Measurements from ENCODE around the gene SIK3.

DNA sequence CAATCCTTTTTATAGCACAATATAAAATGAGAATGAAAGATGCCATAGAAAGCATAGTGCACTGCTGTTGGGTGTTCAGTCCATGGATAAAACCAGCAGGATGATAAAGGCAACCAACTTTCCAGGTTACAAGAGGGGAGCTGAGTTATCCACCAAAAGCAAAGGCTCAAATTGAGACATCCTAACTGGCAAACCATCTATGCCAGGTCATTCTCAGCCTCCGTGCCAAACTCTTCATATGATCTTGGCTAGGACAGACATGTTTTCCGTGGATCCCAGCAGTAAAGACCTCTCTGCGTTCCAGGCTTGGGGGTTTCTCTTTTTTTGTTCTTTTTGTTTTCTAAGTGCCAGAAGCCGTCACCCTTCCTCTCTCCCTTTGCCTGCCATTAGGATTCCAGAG, 253.5 kb downstream of the SIK3 start:
- TF ChIP-seq, protein P1, sequence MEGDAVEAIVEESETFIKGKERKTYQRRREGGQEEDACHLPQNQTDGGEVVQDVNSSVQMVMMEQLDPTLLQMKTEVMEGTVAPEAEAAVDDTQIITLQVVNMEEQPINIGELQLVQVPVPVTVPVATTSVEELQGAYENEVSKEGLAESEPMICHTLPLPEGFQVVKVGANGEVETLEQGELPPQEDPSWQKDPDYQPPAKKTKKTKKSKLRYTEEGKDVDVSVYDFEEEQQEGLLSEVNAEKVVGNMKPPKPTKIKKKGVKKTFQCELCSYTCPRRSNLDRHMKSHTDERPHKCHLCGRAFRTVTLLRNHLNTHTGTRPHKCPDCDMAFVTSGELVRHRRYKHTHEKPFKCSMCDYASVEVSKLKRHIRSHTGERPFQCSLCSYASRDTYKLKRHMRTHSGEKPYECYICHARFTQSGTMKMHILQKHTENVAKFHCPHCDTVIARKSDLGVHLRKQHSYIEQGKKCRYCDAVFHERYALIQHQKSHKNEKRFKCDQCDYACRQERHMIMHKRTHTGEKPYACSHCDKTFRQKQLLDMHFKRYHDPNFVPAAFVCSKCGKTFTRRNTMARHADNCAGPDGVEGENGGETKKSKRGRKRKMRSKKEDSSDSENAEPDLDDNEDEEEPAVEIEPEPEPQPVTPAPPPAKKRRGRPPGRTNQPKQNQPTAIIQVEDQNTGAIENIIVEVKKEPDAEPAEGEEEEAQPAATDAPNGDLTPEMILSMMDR (IDR thresholded peaks at IDR 0.05) = no peak
- no peak for TF ChIP-seq EP300 (IDR thresholded peaks at IDR 0.05)

Data from gastroesophageal sphincter (tissue), 3 donors.